ENCODE results near the gene IRX4.

- TF ChIP-seq CTCF (IDR thresholded peaks at IDR 0.05; ENCODE audit: insufficient read depth, low read depth, low read length) (no peak), EZH2 (IDR thresholded peaks at IDR 0.05; ENCODE audit: insufficient read depth, low read length) (no peak)
These were observed 46.6 kb upstream of the IRX4 start for GRCh38 chr5:1929108-1929991.
